Activated CD8-positive, alpha-beta memory T cell treated with anti-CD3 and anti-CD28 coated beads, Interleukin-2, amount 50 U/mL, for 1 hour (primary cell): ENCODE results near the gene ISCA2.

Source experiments
- DNase-seq: peaks from one replicate; pipeline ENCODE4 v3.0.0-alpha.2; 2020; ENCODE audit errors: extremely low read depth

ISCA2 gene

DNA sequence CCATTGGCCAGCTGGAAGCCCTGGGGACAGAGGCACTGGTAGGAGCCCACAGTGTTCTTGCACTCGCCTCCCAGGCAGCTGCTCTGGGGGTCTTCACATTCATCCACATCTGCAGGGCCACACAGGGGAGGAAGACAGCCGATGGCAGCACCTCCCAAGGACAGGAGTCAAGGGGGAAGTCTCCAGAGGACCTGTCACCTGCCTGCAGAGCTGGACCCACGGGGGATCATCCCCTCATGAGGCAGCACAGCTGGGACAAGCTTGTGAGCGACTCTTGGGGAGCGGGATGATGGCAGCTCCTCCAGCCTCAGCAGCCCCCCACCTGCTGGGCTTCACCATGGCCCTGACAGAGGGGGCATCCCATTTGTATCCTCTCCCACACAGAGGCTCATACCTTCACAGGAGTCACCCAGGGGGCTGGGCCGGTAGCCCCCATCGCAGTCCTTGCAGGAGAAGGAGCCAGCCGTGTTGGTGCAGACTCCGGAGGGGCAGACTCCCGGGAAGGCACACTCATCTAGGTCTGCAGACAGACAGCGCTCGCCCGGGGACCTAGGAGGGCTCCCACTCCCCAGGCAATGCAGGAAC is 15.4 kb downstream of the ISCA2 start:
- no peak for DNase-seq

DNA sequence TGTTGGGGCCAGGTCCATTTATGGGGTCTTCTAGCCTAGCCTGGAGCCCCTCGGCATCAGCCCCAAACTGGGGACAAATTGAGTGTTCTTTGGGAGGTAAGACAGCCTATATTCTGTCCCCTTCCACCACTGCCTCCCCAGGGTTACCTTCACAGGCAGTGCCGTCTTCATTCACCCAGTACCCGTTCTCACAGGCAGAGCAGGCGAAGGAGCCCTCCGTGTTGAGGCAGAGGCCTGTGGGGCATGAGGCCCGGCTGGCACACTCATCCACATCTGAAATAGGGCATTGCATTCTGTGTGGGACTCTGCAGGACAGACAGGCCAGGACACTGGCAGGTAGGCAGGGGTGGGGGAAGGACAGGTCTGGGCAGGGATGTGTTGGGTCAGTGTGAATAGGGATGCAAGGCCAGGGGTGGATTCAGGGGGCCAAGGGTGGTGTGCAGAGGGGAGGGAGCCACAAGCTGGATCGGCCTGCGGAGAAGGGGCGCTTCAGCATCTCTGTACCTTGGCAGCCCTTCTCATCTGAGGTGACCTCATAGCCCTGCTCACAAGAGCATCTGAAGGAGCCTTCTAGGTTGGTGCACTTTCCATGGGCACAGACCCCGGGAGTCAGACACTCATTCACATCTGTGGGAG is 16.1 kb downstream of the ISCA2 start:
- DNase-seq: no peak

DNA sequence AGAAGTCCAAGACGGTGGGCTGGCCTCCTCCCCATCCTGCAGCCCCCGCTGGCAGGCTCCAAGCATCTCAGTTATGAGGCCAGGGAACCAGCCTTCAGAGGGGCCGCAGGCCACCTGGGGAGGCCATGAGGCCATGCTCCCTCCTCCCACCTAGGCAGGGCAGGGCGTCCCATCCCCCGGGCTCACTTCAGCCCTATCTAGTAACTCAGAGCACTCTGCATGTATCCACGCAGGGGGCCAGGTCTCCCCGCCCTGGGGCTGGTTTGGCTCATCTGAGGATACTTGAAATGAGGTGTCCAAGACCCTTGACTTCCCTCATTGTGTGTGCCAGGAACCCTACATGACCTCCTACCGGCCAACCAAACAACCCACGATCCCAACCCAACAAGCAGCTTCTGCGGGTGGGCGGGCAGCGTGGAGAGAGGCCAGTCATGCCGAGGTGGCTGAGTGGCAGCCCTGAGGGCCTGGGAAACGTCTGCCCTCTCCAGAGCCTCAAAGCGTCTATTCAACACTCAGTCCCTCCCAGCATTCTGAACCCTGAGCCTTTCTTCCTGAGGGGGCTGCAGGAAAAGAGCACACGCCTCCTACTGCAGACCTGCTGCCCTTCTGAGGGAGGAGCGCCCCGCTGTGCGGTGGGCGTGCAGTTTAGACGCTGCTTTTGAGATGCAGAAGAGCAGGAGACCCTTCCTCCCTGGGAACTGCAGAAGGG is 16.8 kb downstream of the ISCA2 start:
- DNase-seq: no peak

DNA sequence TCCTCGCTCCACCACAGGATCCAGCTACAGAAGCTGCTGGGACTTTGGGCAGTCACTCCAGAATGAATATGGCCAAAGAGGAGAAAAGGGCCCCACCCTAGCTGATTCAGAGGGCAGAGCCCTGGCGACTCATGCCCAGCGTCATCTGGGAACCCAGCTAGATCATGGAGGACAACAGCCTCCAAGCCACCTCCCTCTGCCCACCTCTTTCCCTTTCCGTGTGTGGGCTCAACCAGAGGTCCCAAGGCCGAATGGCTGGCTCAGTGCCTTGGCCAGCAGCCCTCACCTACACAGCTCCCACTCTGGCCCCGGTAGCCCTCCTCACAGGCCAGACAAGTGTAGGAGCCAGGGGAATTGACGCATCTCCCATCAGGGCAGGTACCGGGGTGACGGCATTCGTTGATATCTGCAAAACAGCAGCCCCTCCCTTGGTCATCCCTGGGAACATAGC is 17.4 kb downstream of the ISCA2 start:
- no peak for DNase-seq

DNA sequence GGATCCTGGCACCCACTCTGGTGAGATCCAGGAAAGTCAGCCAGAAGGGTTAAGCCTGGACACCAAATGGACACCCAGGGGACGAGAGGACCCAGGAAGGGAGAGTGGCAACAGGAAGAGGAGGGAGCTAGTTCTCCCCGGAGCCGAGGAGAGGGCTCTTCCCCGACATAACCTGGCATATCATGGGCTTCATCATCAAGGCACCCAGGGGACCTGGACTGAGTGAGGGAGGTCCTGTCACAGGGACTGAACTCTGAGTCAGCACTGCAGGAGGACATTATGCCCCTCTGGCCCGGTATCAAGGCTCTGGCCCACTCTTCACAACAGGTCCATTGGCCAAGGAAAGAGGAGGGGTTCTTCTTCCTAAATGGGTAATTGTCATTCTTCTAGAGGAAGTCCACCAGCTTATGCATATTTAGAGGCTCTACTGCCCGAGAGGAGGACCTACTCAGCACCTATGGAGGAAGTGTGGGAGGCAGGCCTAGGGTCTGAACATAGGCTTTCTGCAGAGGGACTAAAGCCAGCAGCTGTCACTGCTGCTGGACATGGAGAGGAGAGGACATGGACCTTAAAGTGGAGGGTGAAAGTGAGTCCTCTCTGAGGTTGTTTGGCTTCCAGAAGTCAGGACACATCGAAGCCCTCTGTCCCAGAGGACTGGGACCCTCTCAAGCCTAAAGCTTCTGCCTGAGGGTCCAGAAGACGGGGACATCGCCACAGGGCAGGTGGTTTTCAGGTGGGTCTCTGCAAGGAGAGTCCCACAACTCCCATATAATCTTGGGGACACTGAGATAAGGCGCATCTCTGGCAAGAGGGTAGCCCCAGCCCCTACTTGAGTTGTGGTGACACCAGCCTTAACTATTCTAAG is 18.6 kb downstream of the ISCA2 start:
- no peak for DNase-seq

DNA sequence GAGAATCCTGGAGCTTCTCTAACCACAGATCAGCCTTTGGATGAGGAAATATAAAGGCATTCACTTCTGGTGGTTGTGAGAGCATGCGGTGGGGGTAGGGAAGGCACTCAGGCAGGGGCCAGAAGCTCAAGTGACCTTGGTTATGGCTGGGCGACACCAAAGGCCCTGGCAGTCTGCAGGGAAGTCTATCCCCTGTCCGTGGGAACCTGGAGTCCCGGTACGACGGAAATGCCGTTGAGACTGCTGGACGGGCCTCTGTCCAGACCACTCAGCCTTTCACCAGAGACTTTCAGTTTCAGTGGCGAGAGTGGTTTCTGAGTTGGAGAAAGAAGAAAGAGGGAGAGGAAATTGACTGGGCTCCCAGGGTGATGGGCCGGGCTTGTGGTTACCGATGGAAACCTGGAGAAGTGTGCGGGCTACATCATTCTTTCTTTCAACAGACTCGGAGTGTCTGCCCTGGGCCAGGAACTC is 20.9 kb downstream of the ISCA2 start:
- no peak for DNase-seq

DNA sequence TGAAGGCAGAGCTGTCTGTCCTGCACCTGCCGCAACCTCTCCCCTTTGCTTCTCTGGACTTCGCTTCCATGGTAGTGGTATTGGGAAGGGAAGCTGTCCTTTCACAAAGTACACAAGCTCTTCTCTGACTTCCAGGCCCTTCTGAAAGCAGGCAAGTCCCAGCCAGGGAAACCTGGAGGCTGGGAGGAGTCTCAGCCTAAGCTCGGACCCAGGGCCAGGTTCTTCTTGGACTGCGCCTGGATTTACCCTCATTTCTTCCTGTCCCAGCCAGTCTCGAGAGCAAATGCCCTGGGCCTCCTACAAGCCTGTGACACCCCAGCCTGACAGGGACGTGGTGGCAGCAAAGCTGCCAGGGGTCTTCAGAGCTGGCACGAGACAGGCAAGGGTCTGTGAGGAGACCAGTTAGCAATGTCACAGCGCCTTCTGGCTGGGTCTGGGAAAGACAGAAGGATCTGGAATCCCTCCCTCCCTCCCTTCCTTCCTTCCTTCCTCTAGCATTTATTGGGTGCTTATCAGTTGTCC is 22.4 kb downstream of the ISCA2 start:
- no peak for DNase-seq

DNA sequence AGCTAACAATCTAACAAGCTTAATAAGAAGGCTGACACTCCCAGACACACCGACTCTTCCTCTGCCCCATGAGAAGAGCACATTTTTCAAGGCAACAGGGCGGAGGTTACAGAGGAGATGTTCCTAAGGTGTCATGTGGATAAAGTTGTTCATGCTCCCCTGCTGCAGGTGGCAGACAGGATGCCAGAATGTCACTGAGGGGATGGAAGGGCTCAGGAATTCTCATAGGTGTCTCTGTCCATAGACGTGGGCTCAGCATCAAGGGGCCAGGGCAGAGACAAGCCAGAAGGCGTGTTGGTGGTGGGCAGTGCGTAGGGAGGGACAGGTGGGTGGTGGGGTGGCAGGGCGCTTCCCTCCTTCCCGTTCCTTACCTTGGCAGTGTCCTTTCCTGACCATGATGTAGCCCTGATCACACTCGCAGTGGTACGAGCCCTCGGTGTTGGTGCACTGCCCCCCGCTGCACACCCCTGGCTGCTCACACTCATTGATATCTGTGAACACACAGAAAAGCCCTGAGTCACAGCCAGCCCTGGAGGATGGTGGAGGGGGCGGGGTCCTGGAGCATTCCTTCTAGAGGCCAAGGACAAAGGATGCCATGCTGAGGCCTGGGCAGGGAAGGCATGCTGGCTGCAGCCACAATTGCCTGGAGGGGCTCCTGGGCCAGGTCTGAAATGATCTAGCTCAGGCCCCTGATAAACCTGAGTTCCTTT is 23.0 kb downstream of the ISCA2 start:
- DNase-seq: no peak

DNA sequence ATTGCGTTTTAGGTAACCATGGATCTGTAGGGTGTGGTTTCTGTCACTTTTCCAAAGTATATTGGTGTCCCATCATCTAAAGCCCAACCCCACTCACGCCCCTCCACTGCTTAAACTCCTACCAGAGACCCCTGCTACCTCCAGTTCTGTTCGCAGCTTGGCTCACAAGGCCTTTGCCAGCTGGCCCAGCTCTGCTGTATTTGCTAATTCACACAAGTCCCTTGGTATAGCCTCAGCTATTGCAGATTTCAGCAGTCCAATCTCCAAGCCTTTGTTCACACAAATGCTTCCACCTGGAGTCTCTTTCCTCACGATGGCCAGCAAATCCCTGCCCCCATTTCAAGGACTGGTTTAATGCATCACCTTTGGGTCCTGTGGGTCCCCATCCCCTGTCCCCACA is 24.2 kb downstream of the ISCA2 start:
- no peak for DNase-seq

DNA sequence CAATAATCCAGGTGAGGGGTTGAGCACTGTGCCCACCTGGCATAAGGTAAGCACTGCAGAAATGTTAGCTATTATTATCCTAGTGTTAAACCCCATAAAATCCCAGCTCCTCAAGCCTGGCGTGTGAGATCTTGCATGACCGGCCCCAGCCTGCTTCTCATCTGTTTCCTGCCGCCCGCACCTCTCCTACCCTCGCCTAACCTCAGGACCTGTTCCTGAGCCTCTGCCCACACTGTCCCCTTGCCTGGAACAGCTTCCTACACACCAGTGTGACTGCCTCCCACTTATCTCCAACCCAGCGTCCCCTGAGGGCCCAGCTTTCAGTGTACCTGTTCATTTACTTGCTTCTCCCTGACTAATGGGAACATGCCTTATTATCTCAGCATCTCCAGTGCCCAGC is 24.7 kb downstream of the ISCA2 start:
- DNase-seq: no peak

DNA sequence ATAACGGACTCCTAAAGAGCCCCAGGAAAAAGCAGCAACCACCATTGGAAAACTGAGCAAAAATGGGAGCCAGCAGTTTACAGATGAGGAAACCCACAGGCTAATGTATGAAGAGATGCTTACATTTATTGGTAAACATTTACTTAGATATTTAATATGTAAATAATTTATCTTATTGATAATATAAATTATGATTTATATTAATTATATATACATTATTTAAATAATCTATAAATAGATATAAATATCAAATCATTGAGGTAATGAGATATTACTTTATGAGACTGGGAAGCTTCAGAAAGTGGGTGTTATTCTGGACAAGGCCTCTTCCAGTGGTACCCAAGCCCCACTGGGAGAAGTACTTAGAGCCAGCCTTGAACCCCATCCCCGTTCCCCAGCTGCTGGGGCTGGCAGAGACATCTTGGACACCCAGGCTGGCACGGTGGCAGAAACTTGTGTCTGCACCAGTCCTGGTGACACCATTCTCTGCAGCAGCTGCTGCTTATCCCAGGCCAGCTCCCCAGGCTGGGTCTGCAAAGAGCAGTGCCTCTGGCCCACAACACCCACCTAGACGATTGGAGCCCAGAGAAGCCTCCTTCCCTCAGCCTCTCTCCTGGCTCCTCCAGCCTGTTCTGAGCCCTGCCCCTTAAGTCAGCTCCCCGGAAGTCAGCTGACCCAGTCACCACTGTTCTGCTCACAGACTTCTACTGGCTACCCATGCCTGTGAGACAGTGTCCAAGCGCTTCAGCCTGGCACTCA is 25.9 kb downstream of the ISCA2 start:
- DNase-seq: no peak

DNA sequence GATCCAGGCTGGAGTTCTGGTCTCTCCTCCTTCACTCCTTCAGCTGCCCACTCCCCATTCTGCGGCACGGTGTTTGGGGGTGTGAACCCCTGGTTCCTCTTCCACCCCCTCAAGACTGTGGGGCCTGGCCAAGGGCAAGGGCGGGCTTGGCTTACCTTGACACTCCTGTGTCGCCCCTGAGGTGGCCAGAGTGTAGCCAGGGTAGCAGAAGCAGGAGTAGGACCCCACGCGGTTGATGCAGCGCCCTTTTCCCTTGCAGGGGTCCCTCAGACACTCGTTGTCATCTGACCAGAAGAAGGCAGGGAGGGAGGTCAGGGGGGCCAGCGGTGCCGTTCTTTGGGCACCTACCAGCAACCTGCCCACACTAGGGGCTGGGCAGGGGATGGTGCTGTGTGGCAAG is 28.2 kb downstream of the ISCA2 start:
- no peak for DNase-seq

DNA sequence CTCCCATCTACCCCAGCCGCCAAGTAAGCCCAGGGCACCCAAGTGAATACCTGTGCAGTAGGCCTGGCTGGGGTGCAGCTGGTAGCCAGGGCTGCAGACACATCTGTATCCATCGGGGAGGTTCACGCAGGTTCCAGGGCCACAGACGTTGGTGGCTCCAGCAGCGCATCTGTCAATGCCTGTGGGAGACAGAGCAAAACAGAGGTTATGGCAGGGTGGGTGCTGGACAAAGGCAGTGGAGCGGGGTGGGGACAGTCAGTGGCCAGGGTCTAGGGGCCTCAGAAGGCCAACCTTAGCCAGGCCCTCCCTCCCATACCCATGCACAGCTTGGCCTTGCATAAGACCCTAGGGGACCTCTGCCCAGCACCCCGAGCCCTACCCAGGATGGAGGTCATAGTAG is 29.2 kb downstream of the ISCA2 start:
- no peak for DNase-seq

DNA sequence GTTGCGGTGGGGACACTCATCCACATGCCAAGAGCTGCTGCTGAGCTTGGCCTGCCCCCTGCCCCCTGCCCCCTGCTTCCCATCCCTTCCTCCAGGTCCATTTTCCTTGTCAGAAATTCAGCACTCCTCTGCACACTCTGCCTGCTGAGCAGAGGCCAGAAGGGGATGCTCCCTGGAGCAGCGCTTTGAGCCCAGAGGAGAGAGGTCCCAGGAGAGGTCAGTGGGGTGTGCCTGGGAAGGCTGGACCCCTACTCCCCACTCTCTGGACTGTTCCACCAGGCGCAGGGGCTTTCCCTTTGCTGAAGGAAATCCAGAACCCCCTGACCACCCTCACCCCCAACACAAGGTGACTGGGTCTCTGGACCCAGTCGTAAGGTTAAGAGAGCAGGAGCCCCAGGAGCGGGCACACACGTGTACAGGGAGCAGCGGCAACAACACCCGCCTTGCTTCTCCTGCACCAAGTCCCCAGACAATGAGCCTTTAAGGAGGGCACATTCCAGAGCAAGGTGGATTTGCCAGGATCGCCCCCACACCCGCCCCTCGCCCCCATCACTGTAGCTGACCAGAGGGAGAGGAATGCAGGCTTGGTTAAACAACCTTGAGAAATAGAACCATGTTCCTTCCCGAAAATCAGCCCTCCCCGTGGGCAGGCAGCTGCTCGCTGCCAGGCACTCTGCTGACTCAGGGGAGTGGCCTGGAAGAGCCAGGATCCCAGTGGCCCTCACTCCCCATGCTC is 30.7 kb downstream of the ISCA2 start:
- DNase-seq: no peak

DNA sequence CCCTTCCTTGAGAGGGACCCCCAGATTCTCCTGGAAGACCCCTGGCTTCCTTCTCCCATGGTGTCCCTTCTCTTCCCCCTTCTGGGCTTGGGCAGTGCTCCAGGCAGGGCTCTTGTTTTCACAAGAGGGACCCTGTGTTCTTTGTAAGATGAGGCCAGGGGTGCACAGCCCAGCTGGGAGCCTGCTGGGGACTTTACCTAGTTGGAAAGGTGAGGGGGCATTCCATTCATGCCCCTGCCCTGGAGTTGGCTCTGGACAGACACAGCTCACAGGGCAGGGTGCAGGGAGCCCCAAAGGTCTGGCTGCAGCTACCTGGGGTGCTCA is 31.2 kb downstream of the ISCA2 start:
- DNase-seq: no peak

DNA sequence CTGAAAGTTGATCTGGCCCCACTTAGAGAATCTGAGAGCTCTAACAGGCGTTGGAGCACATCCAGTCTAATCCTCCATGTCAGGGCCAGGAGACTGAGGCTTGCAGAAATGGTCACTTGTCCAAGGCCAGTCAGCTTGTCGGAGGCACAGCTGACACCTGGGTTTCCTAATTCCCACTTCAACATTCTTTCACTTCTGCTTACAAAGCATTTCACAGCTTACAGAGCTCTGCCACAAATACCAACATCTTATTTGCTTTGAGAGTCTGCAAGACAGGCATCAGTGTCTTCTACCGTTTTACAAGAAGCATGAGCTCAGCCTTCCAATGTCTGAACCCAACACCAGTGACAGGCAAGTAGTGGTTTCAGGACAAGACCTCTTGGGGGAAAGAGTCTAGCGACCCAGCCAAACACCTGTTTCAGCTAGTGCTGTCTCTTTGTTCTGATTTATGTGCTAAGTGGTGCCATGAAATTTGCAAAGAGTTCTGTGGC is 31.8 kb downstream of the ISCA2 start:
- no peak for DNase-seq

DNA sequence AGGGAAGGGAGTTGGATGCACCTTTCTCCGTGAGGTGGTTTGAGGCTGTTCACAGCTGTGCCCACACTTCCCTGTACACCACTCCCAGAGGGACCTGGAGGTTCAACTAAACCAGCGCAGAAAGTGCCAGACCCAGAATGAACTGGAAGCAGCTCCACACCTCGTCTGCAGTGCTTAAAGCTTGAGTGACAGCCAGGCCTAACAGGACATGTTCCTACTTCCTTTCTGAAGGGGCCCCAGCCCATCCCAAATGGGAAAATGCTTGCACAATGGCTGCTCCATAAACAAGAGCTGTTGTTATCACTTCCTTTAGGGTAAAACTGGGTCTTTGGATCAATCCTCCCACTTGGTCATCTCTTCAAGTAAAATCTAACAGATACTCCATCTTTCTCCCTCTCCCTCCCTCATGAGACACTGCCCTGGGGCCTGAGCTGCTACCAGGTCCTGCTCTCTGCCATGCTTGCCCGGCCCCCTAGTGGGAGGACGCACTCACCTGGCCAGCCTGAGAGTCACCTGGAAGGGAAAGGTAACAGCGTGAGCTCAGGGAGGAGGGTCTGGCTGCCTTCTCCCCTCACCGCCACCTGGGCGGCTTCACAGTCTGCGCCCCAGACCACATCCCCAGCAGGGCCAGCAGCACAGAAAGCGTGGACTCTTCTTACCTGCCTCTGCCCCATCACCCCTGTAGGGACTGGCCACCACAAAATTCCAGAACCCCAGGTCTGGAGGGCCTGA is 33.5 kb downstream of the ISCA2 start:
- no peak for DNase-seq

DNA sequence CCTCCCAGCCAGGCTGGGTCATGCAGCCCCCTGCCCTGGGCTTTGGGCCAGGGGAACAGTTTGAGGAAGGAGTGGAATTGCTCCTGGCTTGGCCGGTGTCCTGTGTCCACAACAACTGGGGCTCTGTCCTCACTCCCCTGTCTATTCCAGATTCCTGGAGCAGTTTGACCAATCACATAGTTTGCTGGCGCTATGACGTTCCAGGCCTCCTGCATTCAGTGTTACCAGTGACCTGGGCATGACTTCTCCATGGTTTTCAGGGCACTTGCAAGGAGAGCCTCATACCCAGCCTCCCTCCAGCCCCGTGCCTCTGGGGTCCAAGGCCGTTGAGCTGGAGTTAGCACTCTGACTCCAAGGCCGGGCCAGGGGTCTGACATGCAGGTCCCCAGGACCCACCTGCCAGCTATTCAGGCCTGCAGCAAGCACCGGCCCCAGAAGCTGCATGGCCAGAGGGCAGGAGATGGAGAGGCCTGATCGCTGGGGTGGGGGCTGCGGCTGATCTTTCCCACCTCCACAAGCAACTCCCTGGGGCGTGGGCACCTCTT is 34.2 kb downstream of the ISCA2 start:
- DNase-seq: no peak

DNA sequence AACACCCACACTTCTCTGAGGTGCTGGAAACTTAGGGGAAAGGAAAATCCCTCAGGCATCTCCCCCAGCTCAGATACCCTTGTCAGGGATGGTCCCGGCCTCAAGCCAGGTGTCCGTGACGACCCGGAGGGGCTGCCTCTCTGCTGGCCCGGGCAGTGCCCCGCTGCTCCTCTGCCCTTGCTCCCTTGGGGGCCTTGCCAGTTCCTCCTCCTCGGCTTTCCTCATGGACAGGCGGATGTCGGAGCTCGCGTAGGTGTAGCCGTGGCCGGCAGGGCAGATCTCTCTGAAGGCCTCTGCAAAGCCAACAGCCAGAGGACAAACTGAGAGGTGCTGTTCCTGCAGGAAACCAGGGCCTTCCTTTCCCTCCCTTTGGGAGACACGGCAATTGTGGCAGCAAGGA is 34.8 kb downstream of the ISCA2 start:
- no peak for DNase-seq
